GM19467 (cell line): ENCODE results near the gene FIGN.

Experiments
- ATAC-seq: cut with Tn5 transposase; IDR thresholded peaks from one replicate; pipeline ENCODE4 v1.9.1; 2021; ENCODE audit warnings: mild to moderate bottlenecking, moderate library complexity; ENCODE audit not compliant: unreplicated experiment

Gene FIGN

DNA sequence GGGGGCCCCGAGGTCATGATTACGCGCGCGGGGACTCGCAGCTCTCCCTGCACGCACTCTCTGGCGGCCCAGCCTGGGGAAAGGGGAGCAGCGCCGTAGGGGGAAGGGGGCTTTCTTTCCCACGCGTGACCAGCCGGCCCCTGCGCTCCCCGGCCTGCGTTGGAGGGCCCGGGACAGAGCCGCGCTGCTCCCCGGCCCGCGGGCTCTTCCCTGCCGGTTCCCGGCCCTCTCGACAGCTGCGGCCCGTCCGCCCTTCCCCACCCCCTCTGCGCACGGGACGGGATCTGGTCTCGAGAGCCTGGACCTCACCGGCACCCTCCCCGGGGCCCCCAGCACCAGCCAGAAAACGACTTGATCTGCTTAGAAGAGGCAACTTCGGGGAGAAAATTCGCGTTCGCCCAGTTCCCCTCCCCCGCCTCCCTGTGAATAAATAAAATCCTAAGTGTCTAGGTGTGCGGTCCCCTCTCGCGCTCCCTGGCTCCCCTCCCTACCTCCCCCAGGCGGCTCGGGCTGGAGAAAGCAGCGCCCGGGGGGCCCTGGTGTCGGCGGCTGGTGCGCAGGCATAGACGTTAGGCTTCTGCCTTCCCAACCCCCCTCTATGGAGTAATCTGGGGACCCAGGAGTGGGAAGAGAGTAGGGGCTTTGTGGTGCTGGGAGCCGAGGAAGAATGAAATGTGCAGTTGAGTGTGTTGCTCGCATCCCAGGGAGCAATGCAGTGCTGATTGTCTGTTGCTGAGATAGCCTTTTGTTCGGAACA is 803 bp upstream of the FIGN start:
- no peak for ATAC-seq

DNA sequence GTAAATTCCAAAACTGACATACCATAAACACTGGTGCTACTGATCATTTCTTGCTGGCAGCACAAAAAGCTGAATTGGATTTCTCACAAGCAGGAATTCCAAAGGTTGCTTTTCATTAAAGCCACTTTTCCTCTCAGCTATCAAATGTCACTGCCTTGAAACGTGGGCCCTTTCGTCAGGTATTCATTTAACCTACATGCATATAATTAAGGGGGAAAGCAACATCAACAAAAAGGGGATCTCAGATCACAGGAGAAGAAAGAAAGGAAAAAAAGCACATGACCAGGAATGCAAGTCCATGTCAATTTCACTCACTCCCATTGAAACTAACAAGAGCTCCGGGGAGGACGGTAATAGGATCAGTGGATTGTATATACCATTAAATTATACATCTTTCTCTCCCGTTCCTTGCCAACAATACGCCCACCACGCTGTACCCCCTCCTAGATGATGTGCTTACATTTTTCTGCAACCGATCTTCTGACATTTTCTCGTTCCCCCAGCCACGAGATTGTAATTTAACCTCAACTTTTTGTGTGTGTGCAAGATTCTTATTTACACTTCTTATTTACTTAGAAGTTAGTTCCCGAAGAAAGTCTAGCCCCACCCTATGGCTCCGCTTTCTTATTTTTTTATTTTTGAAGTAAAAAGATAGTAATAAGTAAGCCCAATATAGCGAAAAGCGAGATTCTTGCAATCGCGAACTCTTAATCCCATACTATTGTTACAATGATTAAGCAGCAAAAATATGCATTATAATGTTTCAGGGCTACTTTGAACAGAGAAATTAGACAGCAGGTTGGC is 725 bp downstream of the FIGN start:
- no peak for ATAC-seq

DNA sequence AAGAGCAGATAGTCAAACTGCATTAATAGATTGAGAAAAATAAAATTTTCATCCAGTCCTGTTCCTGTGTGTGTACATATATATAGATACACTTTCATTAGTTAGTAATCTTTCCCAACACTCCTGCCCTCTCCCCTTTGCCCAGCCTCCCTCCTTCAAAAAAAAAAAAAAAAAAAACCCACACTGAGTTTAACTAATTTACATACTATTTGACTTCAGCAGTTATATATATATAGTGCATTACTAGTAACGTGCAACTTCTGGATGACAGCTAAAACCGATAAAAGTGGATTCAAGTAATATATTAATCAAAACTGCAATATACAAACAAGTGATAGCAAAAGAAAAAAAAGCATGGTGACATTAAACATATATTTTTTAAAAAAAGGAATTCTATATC is 1.4 kb downstream of the FIGN start:
- ATAC-seq, result no peak

DNA sequence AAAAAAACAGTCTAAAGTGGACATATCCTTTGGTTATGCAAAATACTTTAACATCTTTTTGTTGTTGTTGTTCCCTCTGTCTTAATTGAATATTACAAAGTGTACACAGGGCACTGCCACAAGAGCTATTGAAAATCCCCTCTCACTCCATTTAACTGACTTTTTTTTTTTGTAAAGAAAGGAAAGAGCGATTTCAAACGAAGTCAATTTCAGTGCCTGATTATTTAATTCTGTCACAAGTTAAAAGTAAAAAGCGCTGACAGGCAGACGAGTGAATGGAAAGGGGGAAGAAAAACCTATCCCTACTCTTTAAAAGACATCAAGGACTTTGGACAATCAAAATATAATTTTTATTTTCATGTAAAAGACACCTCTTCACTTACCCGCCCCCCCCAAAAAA is 1.9 kb downstream of the FIGN start:
- ATAC-seq, result no peak

DNA sequence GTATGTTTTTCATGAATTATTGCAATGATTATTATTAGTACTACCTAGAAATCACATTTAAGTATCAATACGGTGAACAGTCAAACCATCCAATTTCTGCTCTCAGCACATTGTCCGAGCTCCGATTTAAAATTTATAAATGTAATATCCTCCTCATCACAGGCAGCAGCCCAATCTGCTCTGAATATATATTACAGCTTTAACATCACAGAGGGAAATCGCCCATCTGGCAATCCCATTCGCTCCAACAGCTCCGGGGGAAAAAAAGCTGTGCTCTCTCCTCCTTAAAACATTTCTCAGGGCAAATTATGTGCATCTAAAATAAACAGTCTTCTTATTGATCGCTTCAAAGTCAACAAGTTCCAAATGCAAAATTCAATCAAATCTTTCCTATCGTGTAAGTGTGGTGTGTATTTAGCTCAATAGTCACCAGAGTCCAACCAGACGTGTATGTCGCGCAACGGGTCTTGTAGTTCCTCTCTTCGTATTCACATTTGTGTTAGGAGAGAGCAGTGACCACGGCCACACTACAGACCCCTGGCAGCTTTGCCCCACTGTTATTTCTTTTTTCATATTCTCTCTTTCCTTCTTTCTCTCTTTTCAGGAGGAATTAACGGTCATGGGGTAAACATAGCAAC is 2.4 kb downstream of the FIGN start:
- ATAC-seq, result no peak

DNA sequence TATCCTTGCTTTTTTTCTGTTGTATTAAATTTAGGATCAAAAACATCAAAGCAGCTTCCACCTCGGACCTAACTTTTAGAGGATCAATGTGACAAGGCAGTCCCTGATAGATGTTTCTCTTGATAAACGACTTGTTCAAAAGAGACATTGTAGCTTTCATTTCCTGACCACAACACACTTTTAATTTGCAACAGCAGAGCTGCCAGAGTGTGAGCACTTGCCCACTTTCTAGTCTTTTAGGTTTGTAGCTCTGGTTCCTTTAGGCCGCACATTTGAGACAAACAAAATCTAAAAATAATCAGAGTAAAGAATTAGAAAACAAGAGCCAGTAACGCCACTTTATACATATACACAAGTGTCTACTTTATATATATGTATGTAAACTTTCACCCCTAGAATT is 3.1 kb downstream of the FIGN start:
- ATAC-seq, result no peak

DNA sequence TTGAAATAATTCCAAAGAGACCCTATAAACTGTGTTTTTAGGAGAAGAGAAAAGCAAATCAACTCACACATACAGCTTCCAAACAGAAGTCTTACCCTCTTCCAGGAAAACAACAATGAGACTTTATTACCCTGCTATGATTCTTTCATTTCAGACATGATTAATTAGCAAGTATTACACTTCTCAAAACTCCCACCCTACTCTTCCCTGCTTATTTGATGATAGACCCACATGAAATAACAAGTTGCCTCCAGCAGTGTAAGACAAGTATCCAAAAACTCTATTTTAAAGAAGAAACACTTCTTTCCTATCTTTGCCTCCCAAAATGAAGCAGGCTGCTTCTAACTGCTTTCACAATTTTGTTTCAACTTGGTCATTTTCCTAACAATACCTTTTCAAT is 4.1 kb downstream of the FIGN start:
- ATAC-seq, result no peak

DNA sequence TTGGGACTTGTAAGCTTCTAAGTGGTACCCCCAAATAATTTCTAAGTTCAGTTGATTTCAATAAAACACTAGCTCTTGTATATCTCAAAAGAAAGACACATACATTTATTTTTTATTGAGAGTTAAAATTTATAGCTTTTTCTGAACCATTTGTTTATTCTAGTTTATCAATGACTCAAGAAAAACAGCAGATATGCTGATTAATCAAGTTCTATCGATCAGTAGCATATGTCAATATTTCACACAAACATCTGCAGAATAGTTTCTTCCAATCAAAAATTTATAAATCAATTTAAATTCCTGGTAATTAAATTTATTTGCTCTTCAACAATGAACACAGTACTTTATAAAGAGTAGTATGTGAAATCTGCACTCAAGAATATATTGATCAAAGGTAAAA is 5.3 kb downstream of the FIGN start:
- ATAC-seq, result no peak

DNA sequence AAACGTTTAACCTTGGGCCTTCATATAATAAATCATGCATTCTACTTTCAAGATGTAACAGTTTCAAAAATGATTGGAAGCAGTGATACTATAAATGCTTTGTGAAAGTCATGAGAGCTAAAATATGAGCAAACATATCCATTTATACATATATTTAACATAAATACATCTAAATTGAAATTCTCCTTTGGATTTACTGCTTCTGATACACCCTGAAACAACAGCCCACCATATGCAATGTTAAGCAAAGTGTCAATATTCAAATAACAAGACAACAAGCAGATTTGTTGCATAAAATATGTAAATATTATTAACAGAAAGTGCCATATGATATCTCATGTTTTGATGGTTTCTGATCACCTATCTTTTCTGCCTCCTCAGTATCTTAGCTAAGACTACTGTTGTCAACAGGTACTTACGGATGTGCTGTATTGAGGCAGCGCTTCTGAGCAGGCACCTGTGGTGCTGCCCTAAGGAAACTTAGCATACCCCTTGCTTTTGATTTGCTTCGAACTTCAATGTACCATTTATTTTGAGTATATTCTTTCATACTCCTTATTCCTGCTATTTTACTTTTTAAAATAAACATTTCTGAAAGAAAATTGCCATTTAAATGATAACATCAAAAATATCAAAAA is 6.1 kb downstream of the FIGN start:
- no peak for ATAC-seq

DNA sequence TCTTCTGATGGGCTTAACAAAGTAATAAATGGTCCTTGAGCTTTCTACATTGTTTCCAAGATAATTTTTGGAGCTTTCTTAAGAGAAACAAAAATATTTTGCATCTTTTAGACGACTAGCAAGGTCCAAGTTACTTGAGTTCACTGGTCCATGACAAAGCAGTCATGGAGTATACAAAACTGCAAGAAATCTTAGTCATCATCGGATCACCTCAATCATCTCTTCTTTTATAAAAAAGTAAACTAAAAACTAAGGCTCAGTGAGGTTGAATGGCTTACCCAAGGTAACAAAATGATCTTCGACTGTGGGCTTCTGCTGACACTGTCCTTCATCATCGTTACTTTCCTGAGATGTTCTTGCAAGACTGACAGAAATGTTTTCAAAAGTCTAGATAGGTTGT is 11.9 kb downstream of the FIGN start:
- no peak for ATAC-seq

DNA sequence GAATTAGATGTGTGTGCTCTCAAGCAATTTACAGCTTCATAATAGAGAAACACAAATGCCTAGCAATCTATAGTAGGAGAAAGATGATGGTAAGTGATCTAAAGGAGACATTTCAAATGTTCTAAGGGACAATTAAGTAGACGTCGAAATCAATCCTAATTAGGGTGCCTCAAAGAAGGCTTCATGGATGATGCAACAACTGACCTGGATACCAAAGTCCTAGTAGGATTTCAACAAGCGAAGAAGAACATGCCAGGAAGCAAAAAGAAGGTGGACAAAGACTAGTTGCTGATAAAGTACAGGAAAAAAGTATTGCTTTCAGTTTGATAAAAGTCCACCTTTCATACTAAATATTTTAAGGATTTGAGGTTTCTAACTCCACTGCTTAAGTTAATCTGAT is 12.5 kb downstream of the FIGN start:
- ATAC-seq, result no peak

DNA sequence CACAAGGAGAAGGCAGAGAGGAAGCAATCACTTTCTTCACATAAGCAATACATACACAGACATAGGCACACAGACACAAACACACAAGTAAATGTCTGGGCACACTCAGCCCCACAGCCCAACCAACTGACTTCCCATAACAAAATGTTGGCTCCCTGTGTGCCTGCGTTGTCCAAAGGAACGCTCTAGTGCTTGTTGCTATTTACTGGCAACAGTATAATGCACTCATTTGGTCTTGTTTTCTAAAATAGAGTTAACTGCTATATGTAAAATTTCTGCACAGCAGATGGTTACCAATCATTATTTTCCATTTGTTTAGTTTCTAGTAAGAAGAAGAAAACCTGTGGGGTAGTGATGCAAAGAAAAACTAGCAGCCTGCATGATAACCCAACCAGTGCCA is 16.5 kb downstream of the FIGN start:
- no peak for ATAC-seq

DNA sequence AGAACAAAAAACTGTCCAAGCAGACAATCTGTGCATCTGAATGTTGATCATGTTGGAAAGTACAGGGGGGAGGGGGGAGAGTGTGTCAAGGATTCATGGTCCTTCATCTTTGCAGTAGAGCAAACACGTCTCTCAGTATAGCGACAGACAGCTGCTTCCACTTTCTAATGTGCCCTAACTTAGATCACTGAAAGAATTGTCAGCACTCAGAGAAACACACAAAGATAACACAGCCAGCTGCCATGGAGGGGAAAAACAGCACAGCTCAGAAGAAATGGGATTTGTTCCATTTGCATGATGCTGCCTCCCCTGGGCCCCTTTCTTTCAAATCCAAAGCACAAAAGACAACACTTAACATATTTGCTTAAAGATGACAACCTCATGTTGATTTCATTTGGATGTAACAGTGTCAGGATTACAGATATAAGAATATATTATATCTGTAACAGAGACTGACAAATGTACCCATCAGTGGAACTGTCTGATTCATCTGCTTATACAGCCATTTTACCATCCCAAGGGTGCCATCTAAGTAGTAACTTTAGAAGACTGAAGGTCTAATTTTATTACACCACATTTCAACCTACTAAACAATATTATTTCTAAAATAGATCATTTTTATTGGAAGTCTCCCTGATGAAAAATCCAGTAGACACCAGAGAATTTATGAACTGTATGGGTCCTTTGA is 17.7 kb downstream of the FIGN start:
- no peak for ATAC-seq

DNA sequence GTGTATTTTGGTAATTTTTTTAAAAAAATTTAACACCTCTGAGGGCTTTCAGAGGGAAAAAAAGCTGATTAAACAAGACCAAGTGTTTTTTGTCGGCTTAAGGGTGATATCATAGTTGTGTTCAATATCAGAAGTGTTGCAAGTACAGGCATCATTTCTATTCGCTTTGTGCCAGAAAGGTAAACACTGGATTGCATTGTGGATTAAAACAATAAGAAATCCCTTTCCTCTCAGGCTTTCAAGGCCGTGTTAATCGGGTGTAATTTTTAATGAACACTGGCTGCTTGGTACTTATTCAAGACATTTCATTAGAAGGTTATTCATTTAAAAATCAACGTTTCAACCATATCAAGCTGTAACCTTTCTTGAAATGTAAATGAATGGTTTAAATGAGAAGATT is 18.3 kb downstream of the FIGN start:
- no peak for ATAC-seq

DNA sequence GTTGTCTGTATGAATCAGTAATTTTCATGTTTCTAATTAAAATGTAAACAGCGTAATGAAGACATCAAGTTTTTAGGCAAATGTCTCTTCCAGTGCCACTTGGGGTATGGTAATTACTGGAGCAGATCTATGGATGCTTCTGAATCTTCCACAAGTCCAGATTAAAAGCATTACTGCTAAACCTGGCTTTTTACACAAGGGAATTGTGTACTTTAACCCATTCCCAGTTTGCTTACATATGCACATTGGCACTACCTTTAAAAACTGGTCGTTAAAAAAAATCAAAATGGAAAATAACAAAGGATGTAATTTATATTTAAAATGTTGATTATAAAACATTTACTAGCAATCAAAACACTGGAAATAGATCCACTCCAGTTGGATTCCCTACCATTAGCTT is 19.7 kb downstream of the FIGN start:
- ATAC-seq, result no peak

DNA sequence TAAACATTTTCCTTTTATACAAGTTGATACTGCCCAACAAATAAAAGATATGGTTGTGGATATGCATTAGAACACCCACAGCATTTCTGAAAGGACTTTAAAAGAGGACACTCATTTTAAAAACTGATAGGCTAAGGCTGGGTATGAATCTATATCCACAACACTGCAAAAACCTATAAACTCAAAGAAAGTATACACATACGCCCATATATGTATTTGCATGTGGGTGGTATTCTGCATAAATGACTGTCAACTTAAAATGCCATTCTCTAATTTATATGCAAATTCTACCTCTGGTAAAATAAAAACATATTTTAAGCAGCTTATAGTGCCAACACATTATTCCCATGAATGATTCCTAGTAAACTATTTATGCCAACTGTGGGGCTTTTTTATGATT is 20.1 kb downstream of the FIGN start:
- ATAC-seq, result no peak

DNA sequence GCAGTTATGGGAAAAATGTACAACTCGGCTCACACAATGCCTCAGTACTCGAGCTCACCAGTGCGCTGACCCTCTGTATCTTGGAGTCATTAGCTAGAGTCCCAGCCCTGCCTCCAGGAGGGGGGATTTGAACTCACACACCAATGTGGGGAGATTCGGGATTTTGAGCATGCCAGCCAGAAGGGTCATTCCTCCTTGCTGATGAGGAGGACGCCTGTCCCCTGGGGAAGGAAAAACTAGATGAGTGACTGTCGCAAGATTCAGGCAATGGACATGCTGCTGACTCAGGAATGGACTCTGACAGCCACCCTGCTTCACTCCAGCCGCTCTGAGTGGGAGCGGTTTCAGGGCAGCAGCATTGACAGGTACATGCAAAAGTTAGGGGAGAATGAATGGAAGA is 20.6 kb downstream of the FIGN start:
- no peak for ATAC-seq

DNA sequence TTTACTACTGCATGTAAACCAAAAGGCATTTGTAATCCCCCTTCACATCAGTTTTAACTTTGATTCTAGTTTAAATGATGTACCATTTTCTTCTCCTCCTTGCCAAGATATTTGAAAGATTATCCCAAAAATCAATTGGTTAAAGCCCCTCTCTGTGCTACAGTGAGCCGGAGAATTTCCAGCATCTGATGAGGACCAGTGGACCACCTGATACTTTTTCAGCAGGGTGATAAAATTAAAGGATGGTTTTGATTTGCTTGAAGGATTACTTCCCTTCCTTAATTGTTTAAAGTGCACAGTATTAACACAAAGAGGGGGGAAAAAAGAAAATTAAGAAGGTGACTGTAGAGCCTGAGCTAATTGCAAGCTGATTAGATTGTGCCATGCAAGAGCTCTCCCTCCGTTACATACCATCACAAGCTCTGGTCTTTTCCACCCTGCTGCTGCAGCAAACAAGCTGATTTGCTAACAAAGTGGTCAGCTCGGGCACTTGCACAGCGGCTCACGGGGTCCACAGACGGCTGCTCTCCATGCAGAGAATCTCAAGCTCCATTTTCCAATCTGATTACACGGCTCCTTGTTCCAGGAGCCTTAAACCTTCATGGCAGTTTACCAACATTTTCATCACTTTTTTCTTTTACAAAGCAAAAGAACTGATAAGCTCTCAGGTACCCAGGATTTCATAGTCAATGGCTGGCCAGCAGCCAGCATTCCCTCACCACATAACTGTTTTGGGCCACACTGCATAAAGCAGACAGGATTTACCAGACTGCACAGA is 22.1 kb downstream of the FIGN start:
- ATAC-seq, result no peak

DNA sequence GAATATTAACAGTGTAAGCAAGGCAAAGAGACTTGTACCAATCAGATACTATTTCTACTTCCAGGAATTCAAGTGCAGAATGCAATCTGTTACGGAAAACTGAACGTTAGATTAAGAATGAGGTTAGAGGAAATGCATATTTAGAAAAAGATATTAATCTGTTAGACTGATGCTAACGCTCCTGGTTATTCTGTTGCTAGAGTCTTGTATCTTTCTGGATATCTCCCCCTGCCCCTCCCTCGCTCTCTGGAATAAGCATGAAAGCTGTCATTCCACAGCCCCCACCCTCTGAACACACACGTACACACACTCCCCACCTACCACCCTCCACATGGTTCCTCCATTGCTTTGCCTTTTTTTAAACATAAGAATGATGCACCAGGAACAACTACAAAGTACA is 24.1 kb downstream of the FIGN start:
- ATAC-seq, result no peak

DNA sequence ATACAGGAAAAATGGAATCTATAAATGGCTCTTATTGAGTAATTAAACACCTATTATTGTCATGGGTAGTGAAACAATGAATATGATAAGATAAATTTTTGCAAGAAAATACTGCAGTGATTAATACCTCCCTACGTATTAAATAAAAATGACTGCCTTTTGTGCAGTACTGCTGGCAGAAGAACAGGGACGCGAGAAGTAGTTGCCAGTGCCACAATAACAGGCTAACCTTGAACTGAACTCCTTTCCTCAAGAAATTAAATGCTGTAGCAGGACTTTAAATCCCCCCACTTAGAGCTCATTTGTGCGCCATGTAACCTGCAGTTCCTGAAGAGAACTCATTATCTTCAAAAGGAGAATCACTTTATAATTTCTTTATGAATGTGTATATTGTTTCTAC is 24.6 kb downstream of the FIGN start:
- no peak for ATAC-seq
